Stimulated activated CD8-positive, alpha-beta memory T cell treated with anti-CD3 and anti-CD28 coated beads, Interleukin-4, amount 100 ng/mL, for 24 hours (primary cell): ENCODE measurements around the gene FOXRED2.

ENCODE experiments used
- DNase-seq: peaks from one replicate; pipeline ENCODE4 v3.0.0-alpha.2; 2020; ENCODE audit warnings: low read depth

FOXRED2 gene

DNA sequence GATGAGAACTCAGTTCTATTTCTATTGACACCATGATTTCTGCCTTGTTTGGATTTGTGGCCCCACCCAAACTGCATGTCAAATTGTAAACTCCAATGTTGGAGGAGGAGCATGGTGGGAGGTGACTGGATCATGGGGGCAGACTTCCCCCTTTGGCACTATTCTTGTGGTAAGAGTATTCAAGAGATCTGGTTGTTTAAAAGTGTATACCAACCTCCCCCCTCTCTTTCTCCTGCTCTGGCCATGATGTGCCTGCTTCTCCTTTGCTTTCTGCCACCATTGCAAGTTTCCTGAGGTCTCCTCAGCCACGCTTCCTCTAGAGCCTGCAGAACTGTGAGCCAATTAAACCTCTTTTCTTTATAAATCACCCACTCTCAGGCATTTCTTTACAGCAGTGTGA lies 7.9 kb upstream of the FOXRED2 start:
- DNase-seq, result no peak

GRCh38 chr22:36512991-36513390 lies 6.2 kb upstream of the FOXRED2 start:
- no peak for DNase-seq

DNA sequence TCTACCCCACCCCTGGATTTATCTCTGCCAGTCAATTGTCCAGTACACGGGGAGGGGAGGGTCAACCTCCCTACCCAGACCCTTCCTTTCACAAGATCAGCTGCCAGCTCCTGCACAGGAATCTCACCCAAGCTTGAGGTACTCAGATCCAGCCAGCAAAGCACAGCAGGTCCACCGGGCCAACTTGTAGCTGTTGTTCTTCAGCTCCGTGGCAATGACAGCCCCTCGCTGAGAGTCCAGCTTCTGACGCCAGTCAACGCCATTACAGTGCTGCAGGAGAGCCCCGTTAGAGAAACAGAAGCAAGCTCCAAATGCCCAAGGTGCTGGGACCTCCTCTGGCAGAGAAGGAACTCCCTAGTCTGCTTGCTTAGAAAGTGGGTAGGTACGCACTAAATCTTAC lies 5.5 kb upstream of the FOXRED2 start:
- DNase-seq, result no peak

DNA sequence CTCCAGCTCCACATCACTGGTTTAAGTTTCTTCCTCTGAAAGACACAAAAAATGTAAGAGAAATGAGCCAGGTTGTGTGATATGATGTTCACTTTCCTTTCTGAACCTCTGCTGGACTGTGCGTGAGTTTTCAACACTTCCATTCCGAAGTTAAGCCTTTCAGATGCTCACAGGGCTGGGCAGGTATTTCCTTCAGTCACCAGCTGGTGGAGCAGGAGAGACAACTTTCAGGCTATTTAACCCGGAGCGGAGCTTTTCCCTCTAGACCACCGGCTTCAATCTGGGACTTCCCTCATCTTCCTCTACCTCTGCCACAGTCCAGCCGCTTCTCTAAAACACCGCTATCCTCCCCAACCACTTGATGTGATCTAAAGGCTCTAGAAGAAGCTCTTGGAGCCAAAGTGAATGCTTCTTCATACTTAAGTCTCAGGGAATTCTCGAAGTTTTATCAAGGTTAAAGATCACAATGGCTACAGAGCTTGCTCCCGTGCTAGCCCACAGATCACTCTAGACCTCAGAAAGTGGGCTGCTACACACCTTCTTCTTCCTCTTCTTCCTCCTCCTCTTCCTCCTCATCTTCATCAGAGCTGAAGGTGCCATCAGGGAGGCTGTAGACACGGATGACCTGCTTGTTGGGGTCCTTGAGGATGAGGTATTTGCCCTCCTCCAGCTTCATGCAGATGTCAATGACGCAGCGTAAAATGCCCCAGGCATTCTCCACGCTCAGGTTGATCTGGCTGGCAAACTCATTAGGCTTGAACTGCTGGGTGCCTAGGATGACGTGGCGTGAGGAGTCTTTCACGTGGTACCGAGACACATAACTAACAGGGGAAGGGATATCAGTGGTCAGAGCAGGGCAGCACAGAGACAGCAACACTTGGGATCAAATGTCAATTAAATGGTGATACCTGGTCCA lies 4.4 kb upstream of the FOXRED2 start:
- DNase-seq, result no peak

DNA sequence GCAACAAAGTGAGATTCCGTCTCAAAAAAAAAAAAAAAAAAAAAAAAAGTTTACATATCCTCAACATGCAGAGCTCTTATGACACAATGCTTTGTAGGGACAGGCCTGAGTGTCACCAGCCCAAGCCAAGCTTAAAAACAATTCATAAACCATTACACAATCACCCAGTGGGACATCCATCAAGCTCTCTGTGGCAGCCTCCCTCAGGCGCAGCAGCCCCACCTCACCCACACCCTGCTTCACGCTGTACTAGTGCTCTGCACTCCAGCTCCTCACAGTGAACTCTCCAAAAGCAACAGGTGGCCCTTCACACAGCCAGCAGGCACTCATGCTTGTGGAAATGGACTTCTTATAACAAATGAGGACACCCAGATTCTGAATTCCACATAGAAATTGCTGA lies 3.5 kb upstream of the FOXRED2 start:
- DNase-seq, result no peak

GRCh38 chr22:36507518-36508010 lies 724 bp upstream of the FOXRED2 start:
- no peak for DNase-seq

GRCh38 chr22:36505998-36506635 lies 723 bp downstream of the FOXRED2 start:
- no peak for DNase-seq

DNA sequence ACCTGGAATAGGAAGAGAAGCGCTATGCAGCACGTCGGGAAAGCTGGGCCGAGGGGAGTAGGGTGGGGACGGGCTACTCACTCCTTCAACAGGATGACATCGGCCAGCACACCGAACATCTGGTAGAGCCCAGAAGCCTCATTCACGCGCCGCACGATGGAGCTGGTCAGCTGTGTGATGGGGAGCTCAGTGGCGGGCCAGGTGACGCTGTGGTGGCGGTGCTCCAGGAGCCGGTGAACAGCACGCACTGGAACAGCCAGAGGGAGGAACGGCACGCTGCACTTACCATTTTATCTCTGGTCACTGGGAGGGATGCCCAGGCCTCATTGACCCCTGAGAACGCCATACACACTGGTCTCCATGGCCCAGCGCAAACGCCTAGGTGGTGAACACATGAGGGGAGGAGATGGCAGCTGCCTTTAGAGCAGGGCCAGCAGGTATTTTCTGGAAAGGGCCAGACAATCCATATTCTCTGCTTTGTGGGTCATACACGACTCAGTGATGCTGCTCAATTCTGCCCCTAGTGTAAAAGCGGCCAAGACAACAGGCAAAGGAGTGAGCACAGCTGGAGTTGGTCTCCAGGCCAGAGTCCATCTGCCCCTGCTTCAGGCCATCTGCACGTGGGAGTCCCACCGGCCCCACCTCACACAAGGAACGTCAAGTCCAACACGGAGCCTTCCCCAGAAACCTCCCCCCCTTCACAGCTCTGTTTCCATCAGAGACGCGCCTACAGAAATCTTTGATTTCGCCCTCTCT lies 8.8 kb downstream of the FOXRED2 start:
- no peak for DNase-seq

DNA sequence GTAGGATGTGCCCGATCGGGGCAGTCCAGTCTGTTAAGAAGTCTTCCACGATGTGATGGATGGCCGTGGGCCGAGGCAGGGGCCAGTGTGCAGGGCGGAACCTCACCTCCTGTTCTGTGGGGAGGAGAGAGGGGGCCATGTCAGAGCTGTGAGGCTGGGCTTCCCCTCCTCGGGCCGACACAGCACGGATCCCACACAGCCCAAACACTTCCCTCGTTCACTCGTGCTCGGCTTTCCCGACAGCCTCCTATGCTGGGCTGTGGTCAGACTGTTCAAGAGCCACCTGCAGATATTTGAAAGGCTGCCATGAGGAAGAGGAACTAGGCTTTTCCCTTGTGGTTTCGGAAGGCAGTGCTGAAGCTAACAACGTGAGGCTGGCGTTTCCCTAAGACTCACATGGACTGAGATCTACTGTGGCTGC lies 13.1 kb downstream of the FOXRED2 start:
- no peak for DNase-seq

GRCh38 chr22:36492109-36492508 lies 14.7 kb downstream of the FOXRED2 start:
- DNase-seq, result no peak

DNA sequence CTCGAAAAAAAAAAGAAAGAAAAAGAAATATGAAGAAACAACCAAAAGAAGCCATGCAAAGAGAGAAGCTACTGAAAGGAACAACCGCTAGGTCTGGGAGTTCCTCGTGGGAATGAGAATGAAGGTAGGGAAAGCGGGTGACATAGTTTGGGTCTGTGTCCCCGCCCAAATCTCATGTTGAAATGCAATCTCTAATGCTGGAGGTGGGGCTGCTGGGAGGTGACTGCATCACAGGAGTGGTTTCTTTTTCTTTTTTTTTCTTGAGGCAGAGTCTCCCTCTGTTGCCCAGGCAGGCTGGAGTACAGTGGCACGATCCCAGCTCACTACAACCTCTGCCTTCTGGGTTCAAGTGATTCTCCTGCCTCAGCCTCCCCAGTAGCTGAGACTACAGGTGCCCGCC lies 15.7 kb downstream of the FOXRED2 start:
- no peak for DNase-seq

GRCh38 chr22:36486619-36487384 lies 20.0 kb downstream of the FOXRED2 start:
- peak; percentile 51 for DNase-seq

- peak; percentile 89 for DNase-seq
These were observed 25.3 kb downstream of the FOXRED2 start, which contains the start of gene TXN2 for GRCh38 chr22:36481393-36482168. Gene TXN2 (minus strand): TSS chr22:36481640. CDS start chr22:36480837, 803 bp downstream.

DNA sequence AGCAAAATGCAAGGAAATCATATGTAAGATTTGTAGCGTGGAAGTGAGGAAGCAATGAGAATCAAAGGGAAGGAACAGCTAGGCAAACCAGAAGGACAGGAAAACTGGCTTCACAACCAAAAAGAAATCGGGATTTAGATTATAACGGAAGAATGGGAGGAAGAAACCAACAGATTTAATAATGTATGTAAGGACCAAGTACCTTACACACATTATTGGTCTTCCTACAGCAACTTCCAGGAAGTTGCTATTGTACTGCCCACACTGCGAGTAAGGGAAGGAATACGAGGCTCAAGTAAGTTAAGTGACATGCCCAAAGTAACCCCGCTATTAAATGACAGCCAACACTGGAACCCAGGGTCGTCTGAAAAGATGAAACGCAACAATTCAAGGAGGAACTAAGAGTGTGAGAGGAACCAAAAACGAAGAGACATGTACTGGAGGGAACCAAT lies 25.9 kb downstream of the FOXRED2 start:
- DNase-seq, result no peak

- DNase-seq, result no peak
These were observed 27.9 kb downstream of the FOXRED2 start for GRCh38 chr22:36478966-36479365.

- DNase-seq, result no peak
These were observed 31.5 kb downstream of the FOXRED2 start for GRCh38 chr22:36475341-36475740.

DNA sequence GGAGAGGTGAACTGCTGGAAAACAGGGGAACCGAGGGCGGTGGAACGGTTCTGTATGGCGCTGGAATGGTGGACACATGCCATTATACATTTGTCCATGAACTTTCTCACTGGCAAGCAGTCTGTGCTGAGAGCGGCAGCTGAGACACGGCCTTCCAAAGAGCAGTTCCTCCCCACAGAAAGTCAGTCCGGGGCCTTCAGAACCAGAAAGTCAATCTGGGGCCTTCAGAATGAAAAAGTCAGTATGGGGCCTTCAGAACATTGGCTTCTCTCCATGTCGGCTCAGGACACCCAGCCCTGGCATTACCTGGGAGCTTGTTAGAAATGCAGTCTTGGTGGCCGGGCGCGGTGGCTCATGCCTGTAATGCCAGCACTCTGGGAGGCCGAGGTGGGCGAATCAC lies 34.2 kb downstream of the FOXRED2 start:
- DNase-seq, result no peak

DNA sequence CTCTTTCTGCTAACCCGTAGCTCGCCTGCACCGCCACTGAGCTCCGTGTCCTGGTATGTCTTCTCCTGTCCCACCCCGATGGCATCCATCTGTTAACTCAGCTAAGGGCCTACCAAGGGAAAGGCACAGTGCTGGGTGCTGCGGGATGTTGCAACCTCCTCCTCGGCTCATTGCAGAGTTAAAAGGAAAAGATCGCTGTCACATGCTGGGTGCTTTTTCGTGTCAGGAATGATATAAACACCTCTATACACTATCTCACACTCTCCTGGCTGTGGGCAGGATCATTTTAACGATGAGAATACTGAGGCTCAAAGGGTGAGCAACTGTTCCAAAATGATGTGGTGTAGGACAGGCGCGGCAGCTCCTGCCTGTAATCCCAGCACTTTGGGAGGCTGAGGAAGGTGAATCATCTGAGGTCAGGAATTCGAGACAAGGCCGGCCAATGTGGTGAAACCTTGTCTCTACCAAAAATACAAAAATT lies 35.5 kb downstream of the FOXRED2 start:
- DNase-seq, result no peak

GRCh38 chr22:36470994-36471331 lies 35.9 kb downstream of the FOXRED2 start:
- DNase-seq, result no peak

DNA sequence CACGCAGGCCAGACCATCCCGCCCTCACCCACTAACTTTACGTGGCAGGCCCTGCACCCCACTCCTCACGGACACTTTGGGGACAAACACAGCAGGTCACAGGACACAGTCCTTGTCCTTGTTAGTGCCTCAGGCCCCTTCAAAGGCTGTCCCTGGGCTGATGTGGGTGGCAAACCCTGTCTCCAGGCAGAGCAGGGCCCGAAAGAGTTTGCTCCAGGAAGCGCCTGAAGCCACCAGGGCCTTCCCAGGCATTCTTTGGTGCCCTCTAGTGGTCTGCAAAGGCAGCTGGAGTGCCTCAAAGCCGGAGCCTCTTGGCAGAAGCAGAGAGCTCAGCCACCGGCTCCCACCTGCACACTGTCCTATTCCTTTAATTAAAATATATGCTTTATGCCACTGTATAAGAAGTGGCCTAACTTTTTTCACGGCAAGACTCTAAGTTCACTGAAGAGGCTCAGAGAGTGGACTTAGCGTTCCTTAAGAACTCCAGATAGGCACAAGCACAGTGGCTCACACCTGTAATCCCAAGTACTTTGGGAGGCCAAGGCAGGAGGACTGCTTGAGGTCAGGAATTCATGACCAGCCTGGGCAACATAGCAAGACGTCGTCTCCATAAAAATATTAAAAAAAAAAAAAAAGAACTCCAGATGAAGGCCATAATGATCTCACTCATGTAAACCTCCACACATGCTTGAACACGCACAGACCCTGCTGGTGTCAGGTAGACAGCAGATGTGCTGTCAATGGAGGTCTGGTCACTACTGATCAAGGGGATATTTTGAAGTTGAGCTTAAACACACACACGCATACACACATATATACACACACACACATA lies 36.5 kb downstream of the FOXRED2 start:
- DNase-seq, result peak; percentile 68
